GM12891 (cell line): Measurements from ENCODE around the gene HPSE.

Source experiments
- PAX5 ChIP-seq: IDR thresholded peaks from 2 replicates; pipeline ENCODE4 v1.6.1; 2011; ENCODE audit warnings: low read length, moderate library complexity, mild to moderate bottlenecking; ENCODE audit not compliant: insufficient read depth, severe bottlenecking
- POLR2A ChIP-seq: IDR thresholded peaks from 2 replicates; pipeline ENCODE4 v1.6.1; 2011; ENCODE audit warnings: low read depth, low read length, control low read depth
- POLR2AphosphoS5 ChIP-seq: IDR thresholded peaks from 2 replicates; pipeline ENCODE4 v1.6.1; 2011; ENCODE audit warnings: low read depth, low read length, control low read depth
- POU2F2 ChIP-seq: IDR thresholded peaks from 2 replicates; pipeline ENCODE4 v1.6.1; 2011; ENCODE audit warnings: low read depth, mild to moderate bottlenecking, control low read depth, low read length, moderate library complexity
- SPI1 ChIP-seq: IDR thresholded peaks from 2 replicates; pipeline ENCODE4 v1.6.1; 2011; ENCODE audit warnings: low read depth, low read length, control low read depth
- TAF1 ChIP-seq: IDR thresholded peaks from 2 replicates; pipeline ENCODE4 v1.6.1; 2011; ENCODE audit warnings: low read depth, low read length, control low read depth

DNA sequence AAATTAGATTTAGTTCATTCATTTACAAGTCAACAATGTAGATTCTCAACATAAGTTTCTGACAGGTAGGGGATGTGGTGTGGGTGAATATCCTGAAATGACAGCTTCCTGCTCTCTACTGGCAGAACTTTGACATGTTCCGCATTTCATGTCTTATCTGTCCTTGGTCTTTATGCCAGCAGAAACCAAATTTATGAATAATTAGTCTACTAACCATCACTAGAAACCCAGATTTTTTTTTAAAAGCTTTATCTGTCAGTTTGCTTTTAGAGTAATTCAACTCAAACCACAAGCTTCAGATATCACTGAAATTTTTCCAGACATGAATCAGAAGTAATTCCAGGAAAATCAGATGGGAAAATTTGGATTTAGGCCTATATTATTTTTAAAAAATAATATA is 68.0 kb downstream of the HPSE start:
- TF ChIP-seq POLR2A (no peak), SPI1 (no peak), POLR2AphosphoS5 (no peak), PAX5 (no peak), POU2F2 (no peak), TAF1 (no peak)
